Anterior cingulate cortex (tissue), 58 donors: ENCODE measurements around the gene PDCD4.
"Not testable (repeated sequence)": the region's sequence is repeated elsewhere in the genome, so short reads cannot be mapped to it uniquely, and the experiment has no call there.

Source experiments
- DNase-seq, 58 donors: peaks; one replicate each; lab custom pipeline; 2025; lab: John Stamatoyannopoulos, UW

The PDCD4 gene

DNA sequence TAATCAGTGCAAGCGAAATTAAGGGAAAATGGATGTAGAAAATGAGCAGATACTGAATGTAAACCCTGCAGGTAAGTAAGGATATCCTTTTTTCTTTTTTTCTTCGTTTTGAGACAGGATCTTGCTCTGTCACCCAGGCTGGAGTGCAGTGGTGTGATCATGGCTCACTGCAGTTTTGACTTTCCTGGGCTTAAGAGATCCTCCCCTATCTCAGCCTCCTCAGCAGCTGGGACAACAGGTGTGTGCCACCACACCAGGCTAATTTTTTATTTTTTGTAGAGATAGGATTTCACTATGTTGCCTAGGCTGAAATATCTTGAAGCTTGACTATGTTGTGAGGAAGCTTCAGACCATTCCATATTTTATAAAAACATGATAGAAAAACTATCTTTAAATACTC is 4.3 kb downstream of the PDCD4 start:
- no peak for DNase-seq

DNA sequence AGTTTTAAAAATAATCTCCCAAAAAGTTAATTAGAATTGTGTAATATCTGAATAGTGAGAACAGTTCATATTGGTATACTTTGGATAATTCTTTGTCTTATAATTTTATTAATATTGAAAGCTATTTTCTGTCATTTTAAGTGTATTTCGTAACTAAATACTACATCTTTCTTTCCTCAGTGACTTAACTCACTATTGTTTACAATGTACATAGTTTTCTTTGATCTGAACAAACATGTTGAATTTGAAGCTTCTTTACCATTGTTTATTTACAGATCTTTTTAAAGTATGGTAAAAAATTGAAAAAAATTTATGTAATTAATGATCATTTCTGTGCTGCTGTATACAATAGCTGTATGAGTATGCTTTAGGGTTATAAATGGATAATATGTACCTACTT is 5.1 kb downstream of the PDCD4 start:
- no peak for DNase-seq

DNA sequence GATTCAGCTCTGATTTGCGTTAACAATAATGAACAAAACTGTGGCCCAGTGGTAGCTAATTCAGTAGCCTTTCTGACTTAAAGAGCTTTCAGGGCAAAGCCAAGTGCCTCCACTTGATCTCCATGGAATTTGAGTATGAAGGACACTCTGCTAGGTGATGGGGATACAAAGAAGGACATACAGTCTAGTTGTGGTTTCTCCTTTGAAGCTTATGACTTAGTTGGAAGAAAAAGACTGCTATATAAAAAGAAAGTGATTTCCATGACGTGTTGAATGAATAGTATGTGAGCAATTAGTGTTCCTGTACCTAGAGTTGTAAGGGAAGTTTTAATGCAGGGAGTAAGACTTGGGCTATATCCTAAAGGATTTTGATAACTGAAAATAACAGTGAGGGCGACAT is 8.3 kb downstream of the PDCD4 start:
- no peak for DNase-seq

DNA sequence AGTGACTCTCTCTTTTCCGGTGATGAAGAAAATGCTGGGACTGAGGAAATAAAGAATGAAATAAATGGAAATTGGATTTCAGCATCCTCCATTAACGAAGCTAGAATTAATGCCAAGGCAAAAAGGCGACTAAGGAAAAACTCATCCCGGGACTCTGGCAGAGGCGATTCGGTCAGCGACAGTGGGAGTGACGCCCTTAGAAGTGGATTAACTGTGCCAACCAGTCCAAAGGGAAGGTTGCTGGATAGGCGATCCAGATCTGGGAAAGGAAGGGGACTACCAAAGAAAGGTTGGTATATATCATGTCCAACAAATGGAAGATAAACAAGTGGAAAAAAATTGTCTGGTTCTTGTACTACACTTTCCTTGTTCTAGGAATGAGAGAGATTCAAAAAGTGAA is 9.5 kb downstream of the PDCD4 start:
- DNase-seq = no peak

DNA sequence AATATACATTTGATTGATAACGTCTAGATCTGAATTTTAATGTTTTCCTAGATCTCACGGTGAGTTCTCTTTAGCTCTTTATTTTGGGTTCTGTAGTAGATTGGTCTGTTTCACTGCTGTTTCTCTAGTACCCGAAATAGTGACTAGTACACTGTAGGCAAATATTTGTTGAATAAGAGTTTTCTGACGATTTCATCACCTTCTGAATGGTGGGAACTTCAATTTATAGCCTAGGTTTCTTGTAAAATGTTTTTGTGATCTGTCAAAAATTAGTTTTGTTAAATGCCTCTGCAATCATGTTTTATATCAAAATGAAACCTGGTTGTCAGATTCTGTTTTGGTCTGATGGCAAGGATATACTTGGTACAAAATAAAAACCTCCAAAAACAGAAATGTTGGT is 10.2 kb downstream of the PDCD4 start:
- no peak for DNase-seq

DNA sequence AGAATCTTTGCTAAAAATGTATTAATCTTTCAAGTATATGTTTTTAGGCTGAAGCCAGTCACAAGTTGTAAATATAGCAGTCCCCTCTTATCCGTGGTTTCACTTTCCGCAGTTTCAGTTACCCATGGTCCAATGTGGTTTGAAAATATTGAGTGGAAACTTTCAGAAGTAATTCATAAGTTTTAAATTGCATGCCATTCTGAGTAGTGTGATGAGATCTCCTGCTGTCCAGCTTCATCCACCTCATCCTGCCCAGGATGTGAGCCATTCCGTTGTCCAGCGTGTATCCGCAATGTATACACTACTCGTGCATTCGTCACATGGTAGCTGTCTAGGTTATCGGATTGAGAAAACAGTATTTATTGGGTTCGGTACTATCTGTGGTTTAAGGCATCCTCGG is 12.2 kb downstream of the PDCD4 start:
- DNase-seq = no peak

DNA sequence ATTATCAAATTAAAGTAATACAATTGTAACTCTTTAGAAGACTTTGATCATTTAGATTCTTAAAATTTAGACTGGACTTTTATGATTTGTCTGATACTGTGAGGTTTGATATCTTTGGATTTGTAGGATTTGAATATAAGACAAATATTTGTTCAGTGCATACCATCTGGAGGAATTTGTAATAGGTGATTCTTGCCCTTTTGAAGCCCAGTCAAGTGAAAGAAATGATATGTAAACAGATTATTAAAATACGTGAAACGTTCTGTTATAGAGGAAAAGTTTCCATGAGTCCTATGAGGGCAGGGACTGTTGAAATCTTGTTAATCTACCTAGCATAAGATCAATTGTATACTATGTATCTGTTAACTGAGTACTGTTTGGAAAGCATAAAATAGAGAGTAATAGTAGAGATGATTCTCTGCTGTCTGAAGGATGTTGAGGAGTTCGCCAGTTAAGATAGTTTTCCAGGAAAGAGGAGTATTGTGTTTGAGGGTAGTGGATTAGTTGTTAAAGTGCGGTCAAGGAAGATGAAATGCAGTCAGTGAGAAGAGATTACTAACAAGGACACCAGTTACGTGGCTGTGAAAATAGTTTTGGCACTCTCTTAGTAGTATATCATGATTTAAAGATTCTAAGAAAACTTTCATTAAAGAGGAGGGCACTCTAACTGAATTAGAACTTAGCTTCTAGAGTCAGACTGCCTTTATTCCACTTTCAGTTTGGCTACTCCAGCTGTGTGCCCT is 14.4 kb downstream of the PDCD4 start:
- no peak for DNase-seq

DNA sequence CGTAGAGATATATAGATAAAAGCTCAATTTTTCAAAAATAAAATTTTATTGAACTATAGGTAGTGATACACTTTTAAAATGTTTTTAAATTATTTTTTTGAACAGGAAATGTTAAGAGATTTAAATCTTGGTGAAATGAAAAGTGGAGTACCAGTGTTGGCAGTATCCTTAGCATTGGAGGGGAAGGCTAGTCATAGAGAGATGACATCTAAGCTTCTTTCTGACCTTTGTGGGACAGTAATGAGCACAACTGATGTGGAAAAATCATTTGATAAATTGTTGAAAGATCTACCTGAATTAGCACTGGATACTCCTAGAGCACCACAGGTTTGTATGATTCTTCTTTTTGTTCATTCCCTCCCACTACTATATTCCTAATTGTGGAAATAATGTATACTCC is 15.8 kb downstream of the PDCD4 start:
- no peak for DNase-seq

DNA sequence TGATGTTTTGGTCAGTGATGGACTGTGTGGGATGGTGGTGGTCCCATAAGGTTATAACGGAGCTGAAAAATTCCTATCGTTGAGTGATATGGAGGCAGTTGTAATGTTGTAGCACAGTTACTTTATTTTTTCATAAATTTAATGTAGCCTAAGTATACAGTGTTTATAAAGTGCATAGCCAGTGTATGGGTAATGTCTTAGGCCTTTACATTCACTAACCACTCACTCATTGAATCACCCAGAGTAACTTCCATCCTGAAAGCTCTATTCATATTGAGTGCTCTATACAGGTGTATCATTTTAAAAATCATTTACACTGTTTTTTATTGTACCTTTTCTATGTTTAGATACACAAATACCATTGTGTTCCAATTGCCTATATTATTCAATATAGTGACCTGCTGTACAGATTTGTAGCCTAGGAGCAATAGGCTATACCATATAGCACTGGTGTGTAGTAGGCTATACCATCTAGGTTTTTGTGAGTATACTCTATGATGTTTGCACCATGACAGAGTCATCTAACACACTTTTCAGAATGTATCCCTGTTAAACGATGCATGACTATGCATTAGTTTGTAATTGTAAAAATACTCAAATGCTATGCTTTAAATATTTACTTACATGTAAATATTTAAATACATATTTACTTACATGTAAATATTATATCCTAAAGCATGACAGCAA is 21.0 kb downstream of the PDCD4 start:
- no peak for DNase-seq

DNA sequence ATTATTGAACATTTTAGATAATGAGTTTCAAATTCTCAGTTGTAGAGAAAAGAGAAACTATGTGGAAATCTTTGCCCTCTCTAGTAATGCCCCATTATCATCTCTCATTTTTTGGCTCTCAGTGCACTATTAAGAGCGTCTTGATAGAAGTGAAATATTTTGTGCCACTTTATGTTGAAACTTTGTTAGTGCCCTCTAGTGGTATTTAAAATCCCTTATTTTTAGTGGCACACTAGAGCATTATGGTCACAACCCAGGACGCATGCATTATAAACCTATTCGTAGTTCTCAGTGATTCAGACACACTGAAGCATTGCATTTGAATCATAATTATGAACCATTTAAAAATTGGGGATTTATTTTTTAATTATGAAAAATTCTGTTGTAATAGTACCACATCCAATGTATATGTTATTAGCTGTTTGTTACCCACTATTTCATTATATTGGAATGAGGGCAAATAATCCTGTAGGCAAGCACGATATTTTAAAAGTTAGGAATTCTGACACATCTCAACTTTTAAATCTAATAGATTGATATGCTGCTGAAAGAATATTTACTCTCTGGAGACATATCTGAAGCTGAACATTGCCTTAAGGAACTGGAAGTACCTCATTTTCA is 21.9 kb downstream of the PDCD4 start:
- DNase-seq = peak in 1 of 58 donors; percentile 64

DNA sequence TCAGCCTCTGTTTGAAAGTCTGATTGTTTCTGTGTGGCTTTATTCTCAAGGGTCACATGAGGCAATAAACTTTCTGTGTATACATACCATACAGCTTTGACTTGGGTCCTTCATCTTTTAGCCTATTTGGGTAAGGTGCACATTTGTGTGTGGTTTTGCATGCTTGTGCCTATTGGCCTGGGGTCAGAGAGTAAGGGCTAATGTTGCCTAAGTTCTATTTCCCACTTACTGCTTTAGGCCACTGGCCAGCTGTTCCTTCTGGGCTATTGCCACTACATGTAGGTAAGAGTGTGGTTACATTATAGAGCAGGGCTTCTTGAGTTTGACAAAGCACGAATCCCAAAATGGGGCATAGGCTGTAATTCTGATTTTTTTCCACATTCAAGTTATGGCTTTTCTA is 25.5 kb downstream of the PDCD4 start:
- DNase-seq = no peak

DNA sequence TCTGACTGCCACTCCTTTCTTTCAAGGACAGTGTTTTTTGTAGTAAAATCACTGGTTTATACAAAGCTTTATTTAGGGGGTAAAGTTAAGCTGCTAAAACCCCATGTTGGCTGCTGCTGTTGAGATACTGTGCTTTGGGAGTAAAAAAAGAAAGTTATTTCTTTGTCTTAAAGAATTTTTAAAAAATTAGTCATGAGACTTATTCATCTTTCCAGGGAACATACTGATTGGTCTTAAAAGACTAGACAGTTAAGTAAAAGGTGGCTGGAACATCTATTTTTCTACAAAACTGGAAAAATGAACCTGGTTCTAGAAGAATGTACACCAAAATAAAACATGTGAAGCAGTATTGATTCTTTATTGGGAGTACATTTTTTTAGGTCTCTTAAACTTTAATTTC is 26.7 kb downstream of the PDCD4 start:
- DNase-seq = no peak

DNA sequence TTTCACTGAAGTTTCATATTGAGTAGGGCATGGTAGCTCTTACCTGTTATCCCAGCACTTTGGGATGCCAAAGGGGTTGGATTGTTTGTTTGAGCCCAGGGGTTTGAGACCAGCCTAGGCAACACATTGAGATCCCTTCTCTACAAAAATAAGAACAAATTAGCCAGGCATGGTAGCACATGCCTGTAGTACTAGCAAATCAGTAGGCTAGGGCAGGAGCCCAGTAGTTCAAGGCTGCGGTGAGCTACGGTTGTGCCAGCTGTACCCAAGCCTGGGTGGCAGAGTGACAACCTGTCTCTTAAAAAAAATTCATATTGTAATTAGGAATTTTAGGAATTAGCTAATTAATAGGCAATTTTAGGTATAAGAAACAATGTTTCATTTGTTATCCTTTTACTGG is 29.3 kb downstream of the PDCD4 start:
- no peak for DNase-seq

DNA sequence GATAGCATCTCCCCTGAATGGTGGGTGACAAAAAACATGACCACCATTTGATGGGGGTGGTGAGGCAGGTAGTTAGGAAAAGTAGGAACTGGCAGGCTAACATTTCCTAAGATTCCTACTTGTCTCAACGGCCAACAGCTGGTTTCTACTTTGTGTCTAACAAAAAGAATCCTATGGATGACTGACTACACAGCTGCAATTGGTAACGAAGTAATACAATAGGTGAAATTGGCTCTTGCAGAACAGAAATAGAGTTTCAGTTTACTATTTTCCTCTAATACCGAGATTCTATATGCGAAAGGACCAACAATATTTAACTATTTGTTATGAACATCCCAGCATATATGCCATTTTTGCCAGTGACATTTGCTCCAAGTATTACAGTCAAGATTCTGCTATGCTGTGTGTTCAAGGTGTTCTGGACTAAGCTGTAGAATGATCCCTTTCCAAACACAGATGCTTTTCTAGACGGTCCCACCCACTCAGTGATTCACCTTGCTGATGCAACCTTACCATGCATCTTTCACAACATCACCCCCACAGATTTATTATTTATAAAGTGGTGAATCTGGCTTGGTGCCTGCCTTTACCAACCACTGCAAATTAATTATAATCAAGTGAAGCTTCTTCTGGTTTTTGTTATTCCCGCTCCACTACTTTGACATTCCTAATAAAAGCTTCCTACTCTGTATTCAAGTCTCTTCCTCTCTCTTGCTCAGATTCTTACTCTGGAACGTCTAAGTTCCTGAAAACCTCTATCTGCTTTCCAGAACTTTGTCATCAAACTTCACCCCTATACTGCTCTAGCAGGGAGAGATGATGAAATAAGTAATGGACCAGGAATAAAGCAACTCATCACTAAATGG is 30.5 kb downstream of the PDCD4 start:
- DNase-seq = no peak

DNA sequence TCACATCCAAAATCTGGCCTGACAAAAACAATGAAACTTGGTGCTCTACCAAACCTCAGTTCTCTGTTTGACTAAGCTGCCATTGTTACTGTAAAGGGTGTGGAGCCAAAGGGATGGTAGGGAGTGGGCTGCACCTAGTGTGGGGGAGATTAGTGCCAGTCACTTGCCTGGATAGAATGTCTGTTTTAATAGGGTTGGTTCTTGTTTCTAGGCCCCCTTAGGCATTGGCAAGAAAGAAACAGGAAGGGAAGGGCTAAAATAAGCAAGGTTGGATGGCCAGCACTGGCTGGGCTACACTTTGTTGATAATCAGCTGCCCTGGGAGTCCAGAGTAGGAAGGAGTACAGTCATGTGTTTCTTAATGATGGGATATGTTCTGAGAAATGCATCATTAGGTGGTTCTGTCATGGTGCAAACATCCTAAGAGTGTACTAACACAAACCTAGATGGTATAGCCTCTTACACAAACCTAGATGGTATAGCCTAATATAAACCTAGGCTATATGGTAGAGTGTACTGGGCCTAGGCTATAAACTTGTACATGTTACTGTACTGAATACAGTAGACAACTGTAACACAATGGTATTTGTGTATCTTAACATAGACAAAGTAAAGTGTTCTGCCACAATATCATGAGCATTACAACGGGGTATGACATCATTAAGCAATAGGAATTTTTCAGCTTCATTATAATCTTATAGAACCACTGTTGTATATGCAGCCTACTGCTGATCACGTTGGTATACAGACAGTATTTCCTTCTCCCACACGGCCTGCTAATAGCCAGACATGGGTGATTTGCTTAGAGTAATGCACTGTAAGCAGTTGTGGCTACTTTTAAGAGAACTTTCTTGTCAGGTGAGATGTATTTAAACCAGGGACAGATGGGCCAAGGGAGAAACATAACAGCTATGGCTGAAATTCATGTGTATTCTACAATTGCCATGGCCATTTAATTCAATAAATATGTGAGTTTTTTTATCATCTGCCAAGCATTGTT is 31.9 kb downstream of the PDCD4 start:
- DNase-seq = no peak

DNA sequence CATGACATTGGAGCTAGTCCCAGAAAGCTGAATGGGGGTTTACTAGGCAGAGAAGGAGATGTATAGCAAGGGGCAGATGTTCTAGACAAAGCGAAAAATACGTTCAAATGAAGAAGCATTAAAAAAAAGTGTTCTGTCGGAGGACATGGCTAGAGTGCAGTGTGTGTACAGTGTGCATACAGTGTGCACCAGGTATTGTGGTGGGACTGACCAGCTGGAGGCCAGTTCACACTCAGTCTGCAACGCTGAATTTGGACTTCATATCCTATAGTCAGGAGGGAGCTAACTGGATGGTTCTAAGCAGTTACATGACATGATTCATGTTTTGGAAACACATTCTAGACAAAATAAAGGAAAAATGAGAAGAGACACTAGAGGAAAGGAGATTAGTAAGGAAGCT is 38.4 kb downstream of the PDCD4 start:
- DNase-seq = no peak

DNA sequence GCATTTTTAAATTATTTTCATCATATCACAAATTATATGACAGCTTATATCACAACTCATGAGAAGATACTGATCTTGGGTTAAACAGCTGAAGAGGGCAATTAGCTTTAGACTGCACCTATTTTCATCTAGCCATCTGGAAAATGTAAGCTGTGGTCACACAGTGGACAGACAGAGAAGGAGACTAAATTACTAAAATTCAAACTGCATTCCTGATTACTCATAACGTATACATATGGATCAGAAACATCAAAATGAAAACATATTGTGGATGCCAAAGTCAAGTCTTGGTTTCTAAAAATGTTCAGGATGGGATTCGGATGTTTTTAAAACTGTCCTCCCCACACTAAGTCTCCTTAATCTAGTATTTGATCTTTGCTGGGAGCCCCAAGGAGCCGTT is 40.6 kb downstream of the PDCD4 start:
- DNase-seq = no peak

DNA sequence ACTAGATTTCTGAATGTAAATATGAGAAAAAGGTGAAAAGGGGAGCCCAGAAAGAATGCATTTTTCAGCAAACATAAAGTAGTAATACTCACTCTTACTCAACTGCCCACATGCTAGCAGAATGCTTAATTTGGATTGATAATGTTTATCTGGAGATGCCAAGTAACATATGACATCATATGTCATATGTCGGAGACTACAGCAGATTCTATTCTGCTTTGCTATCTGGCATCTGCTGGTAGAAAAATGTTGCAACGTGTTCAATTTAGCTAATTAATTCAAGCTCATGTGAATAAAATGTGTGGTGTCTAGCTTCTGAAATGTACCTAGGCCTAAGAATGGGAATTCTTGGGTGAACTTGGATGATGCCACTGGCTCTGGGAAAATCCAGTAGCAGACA is 42.7 kb downstream of the PDCD4 start:
- DNase-seq = no peak

DNA sequence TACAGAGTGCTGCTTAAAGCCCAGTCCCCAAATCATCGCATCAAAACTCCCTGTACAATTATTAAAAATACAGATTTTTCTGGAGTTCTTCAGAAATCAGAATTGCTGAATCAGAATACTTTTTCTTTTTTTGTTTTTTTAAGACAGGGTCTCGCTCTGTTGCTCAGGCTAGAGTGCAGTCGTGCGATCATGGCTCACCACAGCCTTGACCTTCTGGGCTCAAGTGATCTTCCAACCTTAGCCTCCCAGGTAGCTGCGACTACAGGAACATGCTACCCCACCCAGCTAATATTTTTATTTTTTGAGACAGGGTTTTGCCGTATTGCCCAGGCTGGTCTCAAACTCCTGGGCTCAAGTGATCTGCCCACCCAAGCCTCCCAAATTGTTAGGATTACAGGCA is 43.3 kb downstream of the PDCD4 start:
- no peak for DNase-seq

DNA sequence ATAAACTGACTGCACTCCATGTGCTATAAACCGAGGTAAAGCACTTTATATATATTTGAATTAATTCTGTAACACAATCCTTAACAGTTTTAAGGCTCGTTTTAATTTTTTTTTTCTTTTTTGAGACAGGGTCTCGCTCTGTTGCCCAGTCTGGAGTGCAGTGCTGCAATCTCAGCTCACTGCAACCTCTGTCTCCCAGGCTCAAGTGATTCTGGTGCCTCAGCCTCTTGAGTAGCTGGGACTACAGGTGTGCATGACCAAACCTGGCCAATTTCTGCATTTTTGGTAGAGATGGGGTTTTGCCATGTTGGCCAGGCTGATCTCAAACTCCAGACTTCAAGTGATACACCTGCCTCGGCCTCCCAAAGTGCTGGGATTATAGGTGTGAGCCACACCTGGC is 43.9 kb downstream of the PDCD4 start:
- not testable (repeated sequence) for DNase-seq
